GM12874 (cell line): Measurements from ENCODE around the gene TTBK1.

Source experiments
- TF ChIP-seq, protein P1 (sequence below): IDR thresholded peaks from 2 replicates; pipeline ENCODE4 v1.5.1; 2011; ENCODE audit warnings: low read depth, mild to moderate bottlenecking, control low read depth, low read length, moderate library complexity; ENCODE audit not compliant: insufficient read depth

Gene TTBK1

DNA sequence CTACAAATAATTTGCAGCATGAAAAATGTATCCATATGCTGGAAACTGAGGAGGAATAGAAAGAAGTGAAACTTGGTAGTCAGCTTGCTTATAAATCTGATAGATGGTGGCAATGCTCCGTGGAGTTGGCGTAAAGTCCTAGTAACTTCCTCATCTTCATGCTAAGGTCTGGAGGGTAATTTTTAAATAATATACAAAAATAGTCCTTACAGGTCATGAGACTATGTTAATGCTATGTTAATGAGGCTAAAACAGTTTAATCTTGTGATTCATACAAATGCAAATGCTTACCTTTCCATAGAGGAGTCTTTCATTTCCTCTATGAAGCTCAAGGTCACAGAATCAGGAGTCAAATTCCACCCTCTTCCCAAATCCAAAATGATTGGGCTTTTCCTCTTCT lies 74.7 kb downstream of the TTBK1 start:
- TF ChIP-seq, protein P1, sequence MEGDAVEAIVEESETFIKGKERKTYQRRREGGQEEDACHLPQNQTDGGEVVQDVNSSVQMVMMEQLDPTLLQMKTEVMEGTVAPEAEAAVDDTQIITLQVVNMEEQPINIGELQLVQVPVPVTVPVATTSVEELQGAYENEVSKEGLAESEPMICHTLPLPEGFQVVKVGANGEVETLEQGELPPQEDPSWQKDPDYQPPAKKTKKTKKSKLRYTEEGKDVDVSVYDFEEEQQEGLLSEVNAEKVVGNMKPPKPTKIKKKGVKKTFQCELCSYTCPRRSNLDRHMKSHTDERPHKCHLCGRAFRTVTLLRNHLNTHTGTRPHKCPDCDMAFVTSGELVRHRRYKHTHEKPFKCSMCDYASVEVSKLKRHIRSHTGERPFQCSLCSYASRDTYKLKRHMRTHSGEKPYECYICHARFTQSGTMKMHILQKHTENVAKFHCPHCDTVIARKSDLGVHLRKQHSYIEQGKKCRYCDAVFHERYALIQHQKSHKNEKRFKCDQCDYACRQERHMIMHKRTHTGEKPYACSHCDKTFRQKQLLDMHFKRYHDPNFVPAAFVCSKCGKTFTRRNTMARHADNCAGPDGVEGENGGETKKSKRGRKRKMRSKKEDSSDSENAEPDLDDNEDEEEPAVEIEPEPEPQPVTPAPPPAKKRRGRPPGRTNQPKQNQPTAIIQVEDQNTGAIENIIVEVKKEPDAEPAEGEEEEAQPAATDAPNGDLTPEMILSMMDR = no peak

DNA sequence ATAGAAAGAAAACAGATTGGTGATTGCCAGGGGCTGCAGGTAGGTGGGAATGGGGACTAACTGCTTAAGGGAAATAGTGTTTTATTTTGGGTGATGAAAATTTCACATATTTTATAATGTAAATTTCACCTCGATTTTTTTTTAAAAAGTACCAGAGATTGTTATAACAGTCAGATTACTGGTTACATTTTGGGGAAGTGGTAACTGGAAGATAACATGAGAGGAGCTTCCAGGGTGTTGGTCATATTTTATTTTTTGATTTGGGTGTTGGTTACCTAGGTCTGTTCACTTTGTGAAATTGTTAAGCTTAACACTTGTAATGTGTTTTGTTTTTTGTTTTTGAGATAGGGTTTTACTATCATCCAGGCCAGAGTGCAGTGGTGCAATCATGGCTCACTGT lies 82.6 kb downstream of the TTBK1 start:
- TF ChIP-seq, protein P1 = no peak

DNA sequence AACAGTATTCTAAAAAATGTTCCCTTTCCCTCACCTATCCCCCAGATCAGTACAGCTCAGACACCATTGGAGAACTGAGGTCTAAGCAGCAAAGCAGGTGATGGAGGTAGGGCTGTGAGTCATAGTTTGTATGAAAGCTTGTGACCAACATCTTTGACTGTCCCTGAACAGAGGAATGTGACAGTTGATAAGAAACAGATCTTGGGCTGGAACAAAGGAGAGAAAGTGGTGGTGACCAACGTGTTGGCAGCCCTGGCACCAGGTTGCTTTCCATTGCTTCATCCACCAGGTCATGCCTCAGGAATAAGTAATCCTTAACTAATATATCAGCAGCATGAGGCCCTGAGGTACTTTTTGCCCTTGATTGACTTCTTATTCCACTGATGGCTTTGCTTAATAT lies 85.2 kb downstream of the TTBK1 start:
- TF ChIP-seq, protein P1 = no peak

DNA sequence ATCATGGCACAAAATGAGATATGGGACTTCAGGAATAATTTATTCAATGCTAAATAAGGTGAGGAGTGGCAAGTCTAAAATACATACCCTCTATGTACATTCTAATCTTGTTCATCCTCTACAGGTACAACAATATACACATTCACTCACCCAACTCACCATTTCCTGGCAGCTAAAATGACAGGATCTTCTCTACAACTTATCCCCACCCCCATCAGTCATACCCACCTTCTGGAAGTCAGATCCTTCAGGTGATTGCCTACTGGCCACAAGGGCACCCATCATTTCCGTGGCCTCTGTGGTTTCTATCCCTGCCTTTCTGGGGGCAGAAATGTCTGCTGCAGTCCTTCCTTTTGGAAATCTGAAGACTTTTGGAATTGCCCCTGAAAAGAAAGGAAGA lies 88.2 kb downstream of the TTBK1 start:
- TF ChIP-seq, protein P1 = no peak

DNA sequence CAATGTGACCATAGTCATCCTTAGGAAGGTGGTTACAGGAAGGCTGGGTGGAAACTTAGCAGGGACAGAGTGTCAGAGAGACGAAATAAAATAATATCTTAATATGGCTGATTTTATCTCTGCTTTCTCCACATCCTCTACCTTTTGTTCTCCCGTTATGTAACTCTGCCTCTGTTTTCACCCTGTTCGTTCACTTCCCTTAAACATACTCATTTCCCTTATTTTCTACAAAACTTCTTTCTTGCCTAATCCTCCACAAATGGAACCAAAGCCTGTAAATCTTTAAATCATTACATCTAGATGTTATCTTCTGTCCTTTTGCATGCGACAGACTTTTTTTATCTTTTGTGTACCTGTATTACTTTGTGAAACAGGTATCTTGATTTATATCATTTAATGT lies 88.6 kb downstream of the TTBK1 start:
- TF ChIP-seq, protein P1 = no peak

DNA sequence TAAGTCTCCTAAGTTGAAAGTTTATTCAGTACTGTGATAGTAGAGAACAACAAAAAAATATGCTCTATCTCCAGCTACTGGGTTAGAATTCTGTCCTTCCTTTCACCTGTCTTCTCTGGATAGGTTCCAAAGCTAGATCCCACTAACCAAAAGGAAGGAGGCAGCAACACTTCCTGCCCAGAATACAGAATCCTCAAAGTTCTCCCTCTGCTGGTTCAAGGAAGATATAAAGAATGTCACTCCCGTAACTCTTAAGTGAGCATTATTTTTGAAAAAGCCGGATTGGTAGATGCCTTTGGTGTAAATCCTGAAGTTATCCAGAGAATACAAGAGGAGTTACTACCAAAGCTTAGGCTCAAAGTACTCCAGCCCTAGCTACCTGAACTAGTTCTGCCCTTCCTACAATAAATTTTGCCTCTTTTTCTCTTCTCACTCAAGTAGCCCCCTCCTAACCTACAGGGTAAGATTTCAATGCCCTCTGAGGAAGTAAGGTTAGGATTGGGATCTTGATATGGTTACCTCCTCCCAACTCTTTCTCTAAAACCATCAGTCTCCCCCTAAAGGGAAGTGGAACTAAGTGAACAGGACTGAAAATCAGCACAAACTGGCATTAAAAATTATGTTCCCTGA lies 91.3 kb downstream of the TTBK1 start:
- TF ChIP-seq, protein P1 = no peak

DNA sequence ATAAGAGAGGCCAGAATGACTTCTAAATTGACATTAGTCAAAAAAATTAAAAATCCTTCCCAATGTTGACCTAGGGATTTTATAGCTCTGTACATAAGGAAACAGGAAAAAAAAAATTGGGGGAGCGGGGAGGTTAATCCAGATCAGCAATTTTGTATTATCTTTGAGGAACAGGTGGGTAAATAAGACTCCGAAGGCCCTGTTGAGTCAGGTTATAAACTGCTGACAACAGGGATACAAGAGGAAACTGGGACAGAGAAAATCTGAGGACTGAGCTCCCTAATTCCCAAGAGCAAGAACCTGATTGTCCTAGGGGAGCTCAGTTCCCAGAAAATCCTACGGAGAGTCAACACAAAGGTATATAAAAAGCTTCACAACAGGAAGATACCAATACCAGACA lies 92.2 kb downstream of the TTBK1 start:
- TF ChIP-seq, protein P1 = no peak

DNA sequence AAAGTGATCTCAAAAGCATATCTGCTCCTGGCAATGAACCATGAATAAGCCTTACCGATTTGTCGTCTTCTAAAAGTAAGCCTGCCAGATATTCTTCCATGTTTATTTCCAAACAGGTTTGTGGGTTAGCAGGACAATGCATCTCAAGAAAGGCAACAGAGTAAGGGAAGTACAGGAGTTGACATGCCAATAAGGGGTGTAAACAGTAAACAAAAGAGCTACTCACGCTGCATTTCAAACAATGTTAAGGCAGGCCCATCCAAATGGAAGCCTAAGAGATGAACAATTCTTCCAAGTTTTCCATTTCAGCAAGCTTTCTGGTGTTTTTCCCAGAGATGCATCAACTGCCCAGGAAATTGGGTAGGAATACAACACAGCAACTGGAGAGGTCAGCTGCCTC lies 93.1 kb downstream of the TTBK1 start:
- TF ChIP-seq, protein P1 = no peak
